Thyroid gland (tissue), 4 donors: ENCODE data around the gene PCSK1. TPM values are rescaled to one million over a fixed set of nuclear protein-coding genes. Genes with fewer than 3 reads are reported as not detected.
"Not testable (repeated sequence)": the region's sequence is repeated elsewhere in the genome, so short reads cannot be mapped to it uniquely, and the experiment has no call there.

Source experiments
- DNase-seq, 2 donors: peaks; one replicate each; pipeline ENCODE4 v3.0.0-alpha.2; 2019
- H3K27ac ChIP-seq, 3 donors: fragments of 200-600 bp; sonication (generic); 1 replicate in 2 of 3; 2 replicates in 1 of 3; pipeline ENCODE4 v1.5.1; 2016 to 2019; ENCODE audit warnings: mild to moderate bottlenecking in 1 of 3, moderate library complexity in 1 of 3
- H3K27me3 ChIP-seq: fragments of 200-600 bp; sonication (generic); one replicate; pipeline ENCODE4 v1.5.1; 2019
- H3K36me3 ChIP-seq, 2 donors: fragments of 200-600 bp; sonication (generic); one replicate each; pipeline ENCODE4 v1.5.1; 2016 to 2019
- H3K4me1 ChIP-seq, 2 donors: fragments of 200-600 bp; sonication (generic); one replicate each; pipeline ENCODE4 v1.5.1; 2017 to 2019
- H3K4me3 ChIP-seq, 3 donors: fragments of 200-600 bp; sonication (generic); replicated peaks in 1 of 3; 1 replicate in 2 of 3; 2 replicates in 1 of 3; pipeline ENCODE4 v1.5.1; 2016; ENCODE audit warnings: mild to moderate bottlenecking in 1 of 3
- H3K9me3 ChIP-seq: fragments of 200-600 bp; sonication (generic); one replicate; pipeline ENCODE4 v1.5.1; 2017
- POLR2A ChIP-seq, 2 donors: fragments of 450-650 bp; IDR thresholded peaks; one replicate each; pipeline ENCODE4 v1.6.1; 2017; ENCODE audit warnings: antibody characterized with exemption in 2 of 2, mild to moderate bottlenecking in 2 of 2, moderate library complexity in 1 of 2
- WGBS, 2 donors: methylation state at CpG; one replicate each; pipeline ENCODE4 v1.1.5; 2017; 5-methylcytosine and 5-hydroxymethylcytosine counted together
- intact Hi-C: fragments of 100-400 bp; cut with DNase I; formaldehyde crosslinking; loops from one replicate; pipeline ENCODE4 v1.15.1; 2023
- total RNA-seq, 4 donors: library from RNA; depleted of rRNA; stranded (reverse); fragments of >200 nt; gene quantifications; one replicate each; pipeline ENCODE4 v1.2.3, GENCODE V29; 2016
- TF ChIP-seq, protein P1 (sequence below), 6 experiments: fragments of 200-600 bp in 3 of 6; fragments of 450-650 bp in 3 of 6; sonication (generic) in 3 of 6; IDR thresholded peaks; one replicate each; pipeline ENCODE4 v1.5.1; 2016 to 2019; ENCODE audit warnings: antibody characterized with exemption in 6 of 6, mild to moderate bottlenecking in 2 of 6, inconsistent platforms in 1 of 6, moderate library complexity in 1 of 6

PCSK1 gene
- total RNA-seq, 4 donors from 2014 or later = 2.3 to 16.8 (median 7.3) TPM

DNA sequence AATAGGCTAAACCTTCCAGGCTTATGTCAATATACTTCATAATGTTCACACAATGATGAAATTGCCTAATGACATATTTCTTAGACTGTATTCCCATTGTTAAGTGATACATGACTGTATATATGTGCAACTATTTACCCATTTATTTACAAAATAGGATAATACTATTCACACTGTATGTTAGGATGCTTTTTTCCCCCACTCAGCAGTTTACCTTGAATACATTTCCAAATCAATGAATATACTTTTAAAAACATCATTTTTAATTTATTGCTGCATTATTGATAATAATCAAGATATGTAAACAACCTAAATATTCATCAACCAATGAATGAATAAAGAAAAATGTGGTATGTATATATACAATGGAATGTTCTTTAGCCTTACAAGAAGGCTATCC lies 55.5 kb downstream of the PCSK1 start:
- H3K4me1 ChIP-seq = no peaks in the 10 kb centered on the region
- H3K9me3 ChIP-seq = no peaks in the 10 kb centered on the region

DNA sequence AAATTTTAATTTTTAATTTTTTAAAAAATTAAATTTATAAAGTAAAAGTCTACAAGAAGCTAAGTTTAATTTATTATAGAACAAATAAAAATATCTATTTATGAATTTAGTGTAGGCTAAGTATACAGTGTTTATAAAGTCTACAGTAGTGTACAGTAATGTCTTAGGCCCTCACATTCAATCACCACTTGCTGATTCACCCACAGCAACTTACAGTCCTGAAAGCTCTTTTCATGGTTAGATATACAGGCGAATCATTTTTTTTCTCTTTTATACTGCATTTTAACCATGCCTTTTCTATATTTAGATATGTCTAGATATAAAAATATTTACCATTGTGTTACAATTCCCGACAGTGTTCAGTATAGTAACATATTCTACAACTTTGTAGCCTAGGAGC lies 55.9 kb downstream of the PCSK1 start:
- Histone ChIP-seq H3K4me1 (no peaks in the 10 kb centered on the region), H3K9me3 (no peaks in the 10 kb centered on the region), H3K27ac (no peak overlapping the region), H3K36me3 (no peaks in the 10 kb centered on the region), H3K4me3 (no peak overlapping the region), H3K27me3 (no peaks in the 10 kb centered on the region)
- no peak for TF ChIP-seq POLR2A (IDR thresholded peaks at IDR 0.05)
- intact Hi-C loops = no loop called here
- no peak for DNase-seq
- 47 to 48% methylated on average over 2 of the region's 2 CpGs for WGBS, 2 donors

More for the DNA sequence above, 55.5 kb downstream of the PCSK1 start:
- intact Hi-C loops = no loop called here
- no peaks in the 10 kb centered on the region for H3K36me3 ChIP-seq
- TF ChIP-seq POLR2A (IDR thresholded peaks at IDR 0.05) = no peak
- TF ChIP-seq, protein P1, sequence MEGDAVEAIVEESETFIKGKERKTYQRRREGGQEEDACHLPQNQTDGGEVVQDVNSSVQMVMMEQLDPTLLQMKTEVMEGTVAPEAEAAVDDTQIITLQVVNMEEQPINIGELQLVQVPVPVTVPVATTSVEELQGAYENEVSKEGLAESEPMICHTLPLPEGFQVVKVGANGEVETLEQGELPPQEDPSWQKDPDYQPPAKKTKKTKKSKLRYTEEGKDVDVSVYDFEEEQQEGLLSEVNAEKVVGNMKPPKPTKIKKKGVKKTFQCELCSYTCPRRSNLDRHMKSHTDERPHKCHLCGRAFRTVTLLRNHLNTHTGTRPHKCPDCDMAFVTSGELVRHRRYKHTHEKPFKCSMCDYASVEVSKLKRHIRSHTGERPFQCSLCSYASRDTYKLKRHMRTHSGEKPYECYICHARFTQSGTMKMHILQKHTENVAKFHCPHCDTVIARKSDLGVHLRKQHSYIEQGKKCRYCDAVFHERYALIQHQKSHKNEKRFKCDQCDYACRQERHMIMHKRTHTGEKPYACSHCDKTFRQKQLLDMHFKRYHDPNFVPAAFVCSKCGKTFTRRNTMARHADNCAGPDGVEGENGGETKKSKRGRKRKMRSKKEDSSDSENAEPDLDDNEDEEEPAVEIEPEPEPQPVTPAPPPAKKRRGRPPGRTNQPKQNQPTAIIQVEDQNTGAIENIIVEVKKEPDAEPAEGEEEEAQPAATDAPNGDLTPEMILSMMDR (IDR thresholded peaks at IDR 0.05) = no peak
- no peaks in the 10 kb centered on the region for H3K27me3 ChIP-seq
- no peak overlapping the region for H3K4me3 ChIP-seq
- DNase-seq = no peak
- no peak overlapping the region for H3K27ac ChIP-seq

DNA sequence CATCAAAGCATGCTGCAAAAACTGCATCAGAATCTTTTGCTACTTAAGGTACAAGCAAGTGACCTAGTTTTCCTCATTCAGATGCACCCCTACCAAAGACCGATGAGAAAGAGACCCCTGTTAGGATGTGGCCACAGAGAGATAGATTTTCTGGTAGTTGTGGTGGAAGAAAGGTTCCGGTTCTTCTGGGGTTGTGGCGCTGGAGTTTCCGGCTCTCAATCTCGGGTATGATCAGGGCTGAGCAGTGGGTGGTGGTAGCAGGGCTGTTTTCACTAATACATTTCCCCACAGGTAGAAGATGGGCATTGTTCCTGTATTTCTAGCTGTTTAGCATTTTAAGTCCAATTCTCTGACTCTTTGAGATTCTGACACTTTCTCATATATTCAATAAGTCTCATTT lies 58.4 kb downstream of the PCSK1 start:
- H3K4me1 ChIP-seq = no peaks in the 10 kb centered on the region
- no peak for DNase-seq

DNA sequence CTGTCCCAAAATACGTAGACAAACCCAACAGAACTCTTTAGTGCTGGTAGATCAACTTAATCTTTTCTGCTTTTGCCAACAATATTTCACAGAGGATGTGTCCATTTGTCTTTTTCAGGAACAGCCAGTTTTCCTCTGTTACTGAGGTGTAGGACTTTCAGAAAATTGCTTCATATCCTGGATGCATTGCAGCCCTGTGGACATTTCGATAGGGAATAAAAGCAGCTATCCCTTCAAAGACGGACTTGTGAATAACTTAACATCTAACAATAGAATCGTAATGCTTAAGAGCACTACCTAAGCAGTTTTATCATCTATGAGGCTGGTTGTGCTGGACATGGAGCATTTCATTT lies 59.7 kb downstream of the PCSK1 start:
- Histone ChIP-seq H3K27ac (no peak overlapping the region), H3K9me3 (no peaks in the 10 kb centered on the region), H3K4me3 (no peak overlapping the region), H3K27me3 (no peaks in the 10 kb centered on the region), H3K36me3 (no peaks in the 10 kb centered on the region), H3K4me1 (no peaks in the 10 kb centered on the region)
- DNase-seq = no peak
- TF ChIP-seq, protein P1 (IDR thresholded peaks at IDR 0.05) = no peak
- no peak for TF ChIP-seq POLR2A (IDR thresholded peaks at IDR 0.05)
- 85 to 86% methylated on average over 4 of the region's 4 CpGs for WGBS, 2 donors
- intact Hi-C loops = no loop called here

More for the DNA sequence above, 58.4 kb downstream of the PCSK1 start:
- Histone ChIP-seq H3K9me3 (no peaks in the 10 kb centered on the region), H3K27ac (no peak overlapping the region), H3K27me3 (no peaks in the 10 kb centered on the region), H3K36me3 (no peaks in the 10 kb centered on the region), H3K4me3 (no peak overlapping the region)
- WGBS, 2 donors = 93 to 96% methylated on average over 5 of the region's 5 CpGs
- TF ChIP-seq POLR2A (IDR thresholded peaks at IDR 0.05) = no peak
- intact Hi-C loops = no loop called here

DNA sequence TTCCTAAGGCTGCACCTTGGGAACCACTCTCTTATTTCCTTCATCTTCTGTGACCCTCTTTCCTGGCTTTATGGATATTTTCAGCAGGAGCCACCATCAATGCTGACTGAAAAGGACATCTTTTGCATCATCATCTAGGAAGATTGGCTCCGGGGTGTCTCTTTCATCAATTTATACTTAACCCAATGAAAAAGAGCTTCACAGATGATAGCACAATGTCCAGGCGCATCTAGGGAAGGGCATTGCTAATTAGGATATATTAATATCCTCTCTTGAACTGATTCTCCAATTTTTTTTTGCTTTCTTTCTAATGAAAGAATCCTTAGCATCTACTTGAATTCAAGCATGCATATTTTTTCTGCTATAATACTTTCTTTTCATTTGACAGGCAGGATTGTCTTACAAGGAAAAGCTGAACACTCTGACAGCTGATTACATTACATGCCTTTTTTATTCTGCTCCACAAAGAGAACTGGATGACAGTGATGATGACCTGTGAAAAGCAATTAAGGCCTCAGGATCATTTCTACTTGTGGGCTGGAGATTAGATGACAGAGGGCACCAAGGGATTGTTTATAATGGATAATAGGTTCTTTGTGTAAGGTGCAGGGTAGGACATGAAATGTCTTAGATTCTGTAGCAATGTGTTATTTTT lies 60.2 kb downstream of the PCSK1 start:
- no peaks in the 10 kb centered on the region for H3K4me1 ChIP-seq
- H3K36me3 ChIP-seq = no peaks in the 10 kb centered on the region
- WGBS, 2 donors = 94 to 96% methylated on average over 2 of the region's 2 CpGs

DNA sequence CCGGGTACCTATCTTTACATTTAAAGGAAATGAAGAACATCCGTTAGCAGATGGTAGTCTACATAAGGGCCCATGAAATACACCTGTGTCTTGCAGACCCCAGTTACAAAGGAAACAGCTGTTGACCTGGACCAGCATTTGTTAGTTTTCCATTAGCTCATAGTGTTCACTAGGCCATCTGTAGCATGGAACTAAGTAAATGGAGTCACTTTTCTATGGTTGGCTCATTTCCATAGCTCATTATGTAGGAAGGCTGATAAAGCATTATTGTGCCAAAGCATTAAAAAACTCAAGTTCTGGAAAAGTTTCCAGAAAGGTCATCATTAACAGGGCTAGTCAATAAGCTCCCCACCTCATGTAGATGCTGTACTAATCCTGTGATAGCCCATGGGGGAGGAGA lies 62.1 kb downstream of the PCSK1 start:
- H3K9me3 ChIP-seq = no peaks in the 10 kb centered on the region
- DNase-seq = no peak
- H3K4me1 ChIP-seq = no peaks in the 10 kb centered on the region
- WGBS, 2 donors = 77 to 90% methylated on average over 2 of the region's 2 CpGs
- H3K27ac ChIP-seq = no peak overlapping the region
- TF ChIP-seq POLR2A (IDR thresholded peaks at IDR 0.05) = no peak
- TF ChIP-seq, protein P1 (IDR thresholded peaks at IDR 0.05) = no peak
- no peak overlapping the region for H3K4me3 ChIP-seq
- H3K36me3 ChIP-seq = no peaks in the 10 kb centered on the region
- intact Hi-C loops = no loop called here
- H3K27me3 ChIP-seq = no peaks in the 10 kb centered on the region

More for the DNA sequence above, 60.2 kb downstream of the PCSK1 start:
- TF ChIP-seq, protein P1 (IDR thresholded peaks at IDR 0.05) = no peak
- TF ChIP-seq POLR2A (IDR thresholded peaks at IDR 0.05) = no peak
- DNase-seq = no peak
- Histone ChIP-seq H3K4me3 (no peak overlapping the region), H3K9me3 (no peaks in the 10 kb centered on the region), H3K27me3 (no peaks in the 10 kb centered on the region), H3K27ac (no peak overlapping the region)
- intact Hi-C loops = no loop called here

DNA sequence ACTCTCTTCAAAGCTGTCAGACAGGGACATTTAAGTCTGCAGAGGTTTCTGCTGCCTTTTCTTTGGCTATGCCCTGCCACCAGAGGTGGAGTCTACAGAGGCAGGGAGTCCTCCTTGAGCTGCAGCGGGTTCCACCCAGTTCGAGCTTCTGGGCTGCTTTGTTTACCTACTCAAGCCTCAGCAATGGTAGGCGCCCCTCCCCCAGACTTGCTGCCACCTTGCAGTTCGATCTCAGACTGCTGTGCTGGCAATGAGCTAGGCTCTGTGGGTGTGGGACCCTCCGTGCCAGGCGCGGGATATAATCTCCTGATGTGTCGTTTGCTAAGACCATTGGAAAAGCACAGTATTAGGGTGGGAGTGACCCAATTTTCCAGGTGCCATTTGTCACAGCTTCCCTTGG lies 65.7 kb downstream of the PCSK1 start:
- H3K4me3 ChIP-seq, H3K4me1 ChIP-seq, H3K9me3 ChIP-seq, H3K27me3 ChIP-seq, DNase-seq, H3K36me3 ChIP-seq, intact Hi-C loops, H3K27ac ChIP-seq: not testable (repeated sequence)
- WGBS, 2 donors = 89 to 100% methylated on average over 5 to 8 of the region's 8 CpGs
